Raji (cell line): Measurements from ENCODE around the gene CALD1.

Source experiments
- POLR2A ChIP-seq: IDR thresholded peaks from 2 replicates; pipeline ENCODE4 v1.6.1; 2011; ENCODE audit warnings: low read depth, low read length, control low read depth; ENCODE audit not compliant: insufficient read depth

CALD1 gene

GRCh38 chr7:134879815-134880475 is 100.5 kb downstream of the CALD1 start:
- TF ChIP-seq POLR2A: no peak

GRCh38 chr7:134882481-134882880 is 103.0 kb downstream of the CALD1 start:
- TF ChIP-seq POLR2A: no peak

- no peak for TF ChIP-seq POLR2A
These were observed 106.5 kb downstream of the CALD1 start for GRCh38 chr7:134885967-134886352.

- TF ChIP-seq POLR2A: no peak
These were observed 107.1 kb downstream of the CALD1 start for GRCh38 chr7:134886353-134887057.

- no peak for TF ChIP-seq POLR2A
These were observed 108.1 kb downstream of the CALD1 start for GRCh38 chr7:134887523-134887922.

DNA sequence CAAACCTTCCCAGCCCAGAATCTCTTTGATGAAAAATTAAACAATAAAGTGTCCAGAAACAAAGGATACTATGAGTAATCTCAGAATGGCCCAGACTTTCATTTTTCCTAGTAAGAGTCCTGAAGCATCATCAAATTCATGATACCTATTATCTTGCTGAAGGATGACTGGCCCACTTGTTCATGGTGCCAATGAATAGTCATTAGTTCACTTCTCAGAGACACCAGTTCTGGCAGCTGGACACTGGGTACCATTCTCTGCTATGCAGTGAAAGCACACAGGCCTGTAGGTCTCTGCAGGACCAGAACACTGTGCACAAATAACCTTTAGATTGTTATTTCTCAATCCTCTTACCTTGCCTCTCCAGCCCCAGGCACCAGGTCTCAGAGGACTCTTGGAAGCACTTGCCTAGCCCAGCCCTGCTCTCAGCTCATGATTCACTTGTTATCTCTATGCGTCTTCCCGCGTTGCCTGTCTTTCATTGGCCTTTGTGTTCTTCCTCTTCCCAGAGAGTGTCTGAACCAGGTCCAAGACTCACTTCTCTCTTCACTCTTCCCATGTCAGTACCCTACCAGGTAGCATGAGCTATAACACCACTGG is 108.8 kb downstream of the CALD1 start:
- no peak for TF ChIP-seq POLR2A

DNA sequence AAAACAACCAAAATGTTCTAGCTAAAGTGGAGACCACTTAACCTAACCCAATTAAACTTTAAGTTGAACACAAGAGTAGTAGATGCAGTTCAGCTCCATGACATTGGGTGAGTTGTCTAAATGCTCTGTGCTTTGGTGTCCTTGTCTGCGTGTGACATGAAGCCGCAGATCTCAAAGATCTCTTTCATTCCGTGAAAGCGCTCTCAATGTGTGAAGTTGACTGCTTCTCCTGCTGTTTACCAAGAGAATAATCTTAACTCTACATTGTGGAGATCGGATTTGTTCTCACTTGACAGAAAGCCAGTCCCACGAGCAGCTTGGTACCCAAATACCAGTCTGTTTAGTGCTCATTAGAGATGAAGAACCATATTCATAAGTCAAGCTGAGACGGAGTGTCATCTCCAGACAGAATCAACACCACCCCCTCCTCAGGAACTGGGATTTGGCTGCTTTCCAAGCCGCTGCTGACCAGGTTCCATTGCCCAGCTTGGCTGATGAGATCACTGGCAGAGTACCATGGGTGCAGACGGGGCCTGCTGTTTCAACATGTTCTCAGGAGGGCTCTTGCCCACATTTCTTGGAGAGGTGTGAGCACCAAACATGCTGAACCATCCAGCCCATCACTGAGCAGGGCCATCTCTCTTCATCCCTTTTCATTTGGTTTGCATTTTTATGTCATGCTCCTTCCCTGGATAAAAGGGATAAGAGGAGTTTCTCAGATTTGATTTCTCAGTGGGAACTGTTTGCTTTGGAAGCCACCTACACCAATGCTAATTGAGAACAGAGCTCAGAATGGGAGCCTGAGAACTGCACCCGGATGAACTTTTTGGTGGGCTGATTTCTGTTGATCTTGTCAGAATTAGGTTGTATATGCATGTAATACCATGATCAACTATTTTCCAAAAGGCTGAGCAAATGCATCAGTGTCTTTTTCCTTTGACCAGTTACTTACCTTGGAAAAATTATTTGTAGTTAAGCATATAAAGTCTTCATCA is 111.1 kb downstream of the CALD1 start:
- no peak for TF ChIP-seq POLR2A

DNA sequence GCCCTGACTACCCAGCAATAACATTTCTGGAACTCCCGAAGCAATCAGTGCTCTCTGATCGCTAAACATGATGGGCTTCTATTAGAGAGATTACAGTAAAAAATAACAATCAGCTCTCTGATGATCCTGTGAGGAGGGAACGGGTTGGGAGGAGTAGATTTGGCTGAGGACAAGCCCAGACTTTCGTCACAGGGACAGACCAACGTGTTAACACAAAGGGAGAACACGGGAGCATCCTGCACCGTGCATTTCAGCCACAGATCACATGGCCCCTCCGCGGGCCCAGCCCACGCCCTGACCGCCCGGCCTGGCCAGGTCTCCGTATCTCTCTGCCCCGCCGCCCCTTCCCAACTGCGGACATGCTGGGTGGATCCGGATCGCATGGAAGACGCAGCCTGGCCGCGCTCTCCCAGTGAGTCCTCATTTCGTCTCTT is 111.8 kb downstream of the CALD1 start:
- TF ChIP-seq POLR2A: no peak

GRCh38 chr7:134891696-134892678 is 112.6 kb downstream of the CALD1 start:
- no peak for TF ChIP-seq POLR2A

DNA sequence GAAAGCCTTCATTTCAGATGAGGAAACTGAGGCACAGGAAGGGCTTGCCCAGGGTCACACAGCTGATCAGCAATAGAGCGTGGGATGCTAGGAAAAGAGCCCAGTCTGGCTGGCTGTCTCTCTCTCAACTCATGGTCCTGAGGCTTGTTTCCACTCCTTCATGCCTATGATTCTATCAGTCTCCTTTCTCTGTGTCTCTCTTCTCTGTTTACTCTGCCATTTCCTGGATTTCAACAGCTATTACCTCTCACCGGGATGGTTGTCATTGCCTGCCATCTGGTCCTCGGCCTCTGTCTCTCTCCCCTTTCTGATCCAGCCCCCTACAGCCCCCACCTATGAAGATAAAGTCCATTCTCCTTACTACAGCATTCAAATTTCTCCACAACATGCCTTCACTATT is 113.5 kb downstream of the CALD1 start:
- TF ChIP-seq POLR2A: no peak

- TF ChIP-seq POLR2A: no peak
These were observed 114.5 kb downstream of the CALD1 start for GRCh38 chr7:134893920-134894319.

DNA sequence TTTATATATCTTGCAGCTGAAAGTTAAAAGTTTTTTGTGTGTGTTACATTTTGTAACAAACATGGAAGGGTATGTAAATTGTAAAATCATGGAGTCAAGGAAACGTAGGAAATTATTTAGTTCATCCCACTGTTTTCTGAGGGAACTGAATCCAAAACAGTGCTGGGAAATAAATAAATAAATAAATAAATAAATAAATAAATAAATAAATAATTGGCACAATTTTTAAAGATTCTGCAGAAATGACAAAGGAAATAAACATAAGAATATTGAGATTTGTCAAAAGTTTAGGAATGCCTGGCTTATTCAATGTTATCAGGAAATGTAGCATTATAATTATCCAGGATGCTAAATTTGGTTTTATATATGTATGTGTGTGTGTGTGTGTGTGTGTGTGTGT is 115.5 kb downstream of the CALD1 start:
- no peak for TF ChIP-seq POLR2A

- no peak for TF ChIP-seq POLR2A
These were observed 116.6 kb downstream of the CALD1 start for GRCh38 chr7:134896073-134896472.

DNA sequence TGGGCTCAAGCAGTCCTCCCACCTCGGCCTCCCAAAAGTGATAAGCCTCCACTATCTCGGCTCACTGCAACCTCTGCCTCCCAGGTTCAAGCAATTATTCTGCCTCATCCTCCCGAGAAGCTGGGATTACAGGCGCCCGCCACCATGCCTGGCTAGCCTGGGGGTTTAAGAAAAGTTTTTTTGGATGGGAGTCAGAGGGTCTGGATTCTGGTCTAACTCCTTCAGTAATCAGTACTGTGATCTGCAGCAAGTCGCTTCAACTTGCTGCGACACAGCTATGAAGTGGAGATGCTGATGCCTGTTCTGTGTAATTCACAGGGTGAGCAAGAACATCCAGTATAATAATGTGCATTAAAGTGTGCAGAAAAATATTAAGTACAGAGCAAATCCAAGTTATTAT is 118.5 kb downstream of the CALD1 start:
- TF ChIP-seq POLR2A: no peak
